Fibroblast of upper back skin (primary cell): ENCODE data around the gene ESYT3.
"Not testable (repeated sequence)": the region's sequence is repeated elsewhere in the genome, so short reads cannot be mapped to it uniquely, and the experiment has no call there.

Source experiments
- DNase-seq: peaks from one replicate; pipeline ENCODE4 v3.0.0-alpha.2; 2013

Gene ESYT3

DNA sequence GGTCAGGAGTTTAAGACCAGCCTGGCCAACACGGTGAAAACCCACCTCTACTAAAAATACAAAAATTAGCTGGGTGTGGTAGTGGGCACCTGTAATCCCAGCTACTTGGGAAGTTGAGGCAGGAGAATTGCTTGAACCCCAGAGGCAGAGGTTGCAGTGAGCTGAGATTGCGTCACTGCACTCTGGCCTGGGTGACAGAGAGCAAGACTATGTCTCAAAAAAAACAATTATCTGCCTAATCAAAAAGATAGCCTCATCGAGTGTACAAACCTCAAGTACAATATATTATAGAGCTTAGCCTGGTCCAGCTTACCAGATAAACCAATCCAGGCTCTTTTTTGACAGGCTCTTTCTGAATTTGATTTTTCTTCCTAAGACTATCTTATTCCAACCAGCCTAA, 61.2 kb downstream of the ESYT3 start:
- DNase-seq: not testable (repeated sequence)

DNA sequence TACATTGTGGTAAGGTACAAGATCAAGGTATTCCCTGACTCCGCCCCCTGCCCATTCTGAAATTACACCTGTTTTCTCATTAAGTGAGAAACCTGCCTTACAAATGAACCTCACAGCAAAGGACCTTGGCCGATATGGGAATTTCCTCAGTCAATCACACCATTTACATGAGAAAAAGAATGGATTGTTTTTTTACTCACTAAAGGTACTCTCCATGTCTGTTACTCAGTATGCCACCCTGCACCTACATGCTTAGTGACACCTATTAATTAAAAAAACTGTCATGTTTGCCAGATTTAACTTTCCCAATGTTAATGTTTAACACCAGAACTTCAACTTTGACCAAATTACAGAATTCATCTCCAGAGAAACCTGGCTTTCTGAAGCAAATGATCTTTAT, 62.0 kb downstream of the ESYT3 start:
- DNase-seq: no peak

DNA sequence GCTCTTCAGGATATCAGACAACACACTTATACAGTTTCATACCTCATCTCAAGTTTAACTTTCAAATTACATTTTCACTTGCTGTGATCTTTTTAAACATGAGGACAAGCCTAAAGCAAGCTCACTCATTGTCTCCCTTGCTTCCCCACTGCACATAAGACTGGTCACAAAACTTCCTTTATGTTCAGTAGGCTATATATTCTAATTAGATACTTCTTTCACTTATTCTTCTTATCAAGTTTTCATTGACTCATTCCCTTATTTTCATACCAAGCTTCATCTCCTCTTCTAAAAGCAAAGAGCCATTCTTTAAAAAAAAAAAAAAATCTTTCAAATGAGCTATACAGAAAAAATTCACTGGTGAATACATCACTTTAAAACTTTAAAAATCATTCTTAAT, 62.6 kb downstream of the ESYT3 start:
- DNase-seq: no peak

DNA sequence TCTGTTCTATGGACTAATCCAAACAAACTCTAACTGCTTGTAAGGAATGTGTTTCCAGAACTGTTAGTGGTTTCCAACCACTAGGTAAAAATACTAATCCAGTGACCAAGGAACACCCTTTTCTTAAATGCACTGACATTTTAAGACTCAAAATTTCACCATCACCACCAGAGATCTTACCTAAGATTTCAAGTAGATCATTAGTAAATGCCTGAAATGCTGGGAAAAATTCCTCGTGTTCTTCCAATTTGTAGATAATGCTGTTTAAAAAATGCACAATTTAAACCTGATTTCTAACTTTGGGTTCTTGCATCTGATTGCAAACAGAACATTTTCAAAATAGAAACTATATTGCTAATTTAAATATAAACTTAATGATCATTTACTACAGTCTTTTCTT, 63.4 kb downstream of the ESYT3 start:
- peak; percentile 5 for DNase-seq

DNA sequence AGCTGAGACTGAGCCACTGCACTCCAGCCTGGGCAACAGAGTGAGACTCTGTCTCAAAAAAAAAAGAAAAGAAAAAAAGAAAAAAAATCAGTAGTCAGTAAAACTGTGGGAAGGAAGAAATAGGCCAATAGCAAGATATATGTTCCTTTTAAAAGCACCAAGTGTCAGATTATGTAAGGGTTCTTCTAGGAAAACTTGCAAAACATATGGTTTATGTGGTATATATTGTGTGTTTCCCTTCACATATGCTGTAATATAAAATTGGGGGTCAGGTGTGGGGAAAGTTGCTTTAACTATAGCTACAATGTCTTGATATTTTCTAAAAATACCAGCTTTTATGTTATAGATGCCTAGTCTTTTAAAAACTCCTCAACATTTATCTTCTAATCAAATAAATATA, 64.6 kb downstream of the ESYT3 start:
- no peak for DNase-seq

DNA sequence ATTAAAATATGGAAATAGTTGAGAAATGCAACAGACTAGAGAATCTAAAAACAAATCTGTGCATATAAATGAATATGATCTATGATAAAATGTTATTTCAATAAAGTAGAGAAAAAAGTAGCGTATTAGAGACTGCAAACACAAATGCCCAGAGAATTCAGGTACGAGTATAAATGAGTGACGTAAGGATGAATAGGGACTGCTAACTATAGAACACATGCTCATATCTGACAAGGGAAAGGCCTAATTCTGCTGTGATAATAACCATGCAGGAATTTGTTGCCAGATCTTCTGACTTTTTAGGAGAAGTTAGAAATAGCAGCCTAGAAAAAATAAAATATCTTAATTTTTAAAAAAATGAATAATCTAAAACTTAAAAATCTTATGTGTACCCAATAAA, 73.1 kb downstream of the ESYT3 start:
- DNase-seq: no peak

DNA sequence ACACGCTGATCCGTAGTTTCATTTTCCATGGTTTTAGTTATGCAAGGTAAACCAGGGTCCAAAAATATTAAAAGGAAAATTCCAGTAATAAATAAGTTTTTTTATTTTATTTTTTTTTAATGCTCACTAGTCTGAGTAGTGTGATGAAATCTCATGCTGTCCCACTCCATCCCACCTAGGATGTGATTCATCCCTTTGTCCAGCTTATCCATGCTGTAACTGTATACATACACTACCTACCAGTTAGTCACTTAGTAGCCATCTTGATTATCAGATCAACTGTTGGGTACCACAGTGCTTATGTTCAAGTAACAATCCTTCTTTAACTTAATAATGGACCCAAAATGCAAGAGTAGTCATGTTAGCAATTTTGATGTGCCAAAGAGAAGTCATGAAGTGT, 75.2 kb downstream of the ESYT3 start:
- peak; percentile 21 for DNase-seq

DNA sequence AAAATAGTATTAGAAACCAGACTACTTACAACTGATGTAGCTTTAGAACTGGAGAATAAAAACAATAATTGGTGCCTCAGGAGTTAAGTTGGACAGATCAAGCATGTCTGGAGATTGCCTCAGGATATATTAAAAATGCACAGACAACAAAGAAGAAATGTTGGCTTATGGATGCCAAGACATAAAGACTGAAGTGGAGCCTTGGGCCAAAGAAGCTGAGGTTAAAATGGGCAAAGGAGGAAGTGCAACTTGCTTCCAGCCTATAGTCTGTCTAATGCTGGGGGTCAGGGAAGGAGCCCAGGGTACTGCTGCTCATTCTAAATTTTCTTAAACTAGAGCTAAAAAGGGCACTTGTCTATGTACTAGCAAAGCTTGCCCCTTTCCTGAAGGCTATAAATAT, 77.5 kb downstream of the ESYT3 start:
- DNase-seq: no peak

DNA sequence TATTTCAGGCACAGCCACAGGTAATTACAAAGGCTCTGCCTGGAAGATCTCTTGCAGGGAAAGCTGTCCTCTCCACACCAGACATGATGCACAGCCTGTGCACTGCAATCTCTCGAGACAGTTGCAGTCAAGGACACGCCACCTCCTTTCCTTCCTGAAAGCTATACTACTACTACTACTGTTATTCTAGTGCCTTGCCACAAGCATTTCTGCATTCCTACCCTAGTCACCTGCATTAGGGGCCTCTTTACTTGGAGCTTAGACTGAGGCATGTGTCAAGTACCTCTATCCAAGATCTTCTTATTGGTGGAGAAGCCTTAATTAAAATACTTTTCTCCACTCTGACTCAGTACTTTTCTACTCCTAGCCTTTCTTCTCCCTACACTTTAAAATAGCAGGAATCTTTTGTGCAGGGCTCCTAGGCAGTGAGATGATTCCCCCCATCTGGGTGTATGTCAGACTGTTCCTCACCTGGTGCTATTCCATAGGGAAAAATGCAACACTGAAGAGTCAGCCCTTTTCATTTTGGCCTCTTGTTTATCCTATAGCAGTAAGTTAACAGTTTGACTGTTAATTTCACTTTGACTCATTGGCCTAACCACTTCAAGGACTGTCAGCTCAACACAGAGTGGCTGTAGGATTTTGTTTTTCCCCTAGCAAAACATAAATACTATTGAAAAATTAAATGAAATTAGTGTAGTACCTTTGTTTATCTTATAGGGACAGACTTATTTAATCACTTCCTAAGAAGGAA, 78.9 kb downstream of the ESYT3 start:
- DNase-seq: no peak

DNA sequence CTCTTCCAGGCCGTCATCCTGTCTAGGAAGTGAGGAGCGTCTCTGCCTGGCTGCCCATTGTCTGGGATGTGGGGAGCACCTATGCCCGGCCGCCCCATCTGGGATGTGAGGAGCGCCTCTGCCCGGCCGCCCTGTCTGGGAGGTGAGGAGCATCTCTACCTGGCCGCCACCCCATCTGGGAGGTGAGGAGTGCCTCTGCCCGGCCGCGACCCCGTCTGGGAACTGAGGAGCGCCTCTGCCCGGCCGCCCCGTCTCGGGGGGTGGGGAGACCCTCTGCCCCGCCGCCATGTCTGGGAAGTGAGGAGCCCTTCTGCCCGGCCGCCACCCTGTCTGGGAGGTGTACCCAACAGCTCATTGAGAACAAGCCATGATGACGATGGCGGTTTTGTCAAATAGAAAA, 87.0 kb downstream of the ESYT3 start:
- DNase-seq: not testable (repeated sequence)
